Stimulated activated CD4-positive, alpha-beta T cell treated with anti-CD3 and anti-CD28 coated beads, Interleukin-1b, Interleukin-23, amount 100 ng/mL, for 1 hour (primary cell): ENCODE measurements around the gene SLC2A5.
"Not testable (repeated sequence)": the region's sequence is repeated elsewhere in the genome, so short reads cannot be mapped to it uniquely, and the experiment has no call there.

Experiments used
- DNase-seq, 2 donors: peaks; one replicate each; pipeline ENCODE4 v3.0.0-alpha.2; 2020; ENCODE audit warnings: low read depth in 2 of 2

SLC2A5 gene

GRCh38 chr1:9069326-9070100 lies at the start of gene SLC2A5:
Gene SLC2A5 (minus strand): TSS chr1:9069635. CDS start chr1:9069536, 99 bp downstream.
- DNase-seq, result no peak

GRCh38 chr1:9118186-9118585 lies 48.8 kb upstream of the SLC2A5 start:
- no peak for DNase-seq

- DNase-seq, result no peak
These were observed 46.1 kb upstream of the SLC2A5 start for GRCh38 chr1:9115351-9116205.

GRCh38 chr1:9112961-9113880 lies 43.8 kb upstream of the SLC2A5 start:
- no peak for DNase-seq

GRCh38 chr1:9111957-9112356 lies 42.5 kb upstream of the SLC2A5 start:
- DNase-seq, result no peak

GRCh38 chr1:9111357-9111691 lies 41.9 kb upstream of the SLC2A5 start:
- no peak for DNase-seq

- peak; percentile 55 to 83 for DNase-seq
These were observed 41.4 kb upstream of the SLC2A5 start for GRCh38 chr1:9110669-9111356.

GRCh38 chr1:9108056-9108665 lies 38.7 kb upstream of the SLC2A5 start:
- DNase-seq, result no peak

GRCh38 chr1:9107136-9107535 lies 37.7 kb upstream of the SLC2A5 start:
- DNase-seq, result no peak

GRCh38 chr1:9106286-9106685 lies 36.9 kb upstream of the SLC2A5 start:
- DNase-seq, result no peak

- no peak for DNase-seq
These were observed 36.0 kb upstream of the SLC2A5 start for GRCh38 chr1:9105336-9105867.

- DNase-seq, result no peak
These were observed 32.2 kb upstream of the SLC2A5 start for GRCh38 chr1:9101510-9102146.

GRCh38 chr1:9100471-9101043 lies 31.1 kb upstream of the SLC2A5 start:
- no peak for DNase-seq

GRCh38 chr1:9099555-9099954 lies 30.1 kb upstream of the SLC2A5 start:
- no peak for DNase-seq

- no peak for DNase-seq
These were observed 28.7 kb upstream of the SLC2A5 start for GRCh38 chr1:9097947-9098705.

- no peak for DNase-seq
These were observed 26.4 kb upstream of the SLC2A5 start for GRCh38 chr1:9095818-9096217.

- not testable (repeated sequence) for DNase-seq
These were observed 24.7 kb upstream of the SLC2A5 start for GRCh38 chr1:9093996-9094595.

- no peak for DNase-seq
These were observed 24.1 kb upstream of the SLC2A5 start for GRCh38 chr1:9093581-9093980.

- DNase-seq, result no peak
These were observed 23.7 kb upstream of the SLC2A5 start for GRCh38 chr1:9093091-9093490.
